ENCODE results near the gene TCF7L1.

TCF7L1 gene

DNA sequence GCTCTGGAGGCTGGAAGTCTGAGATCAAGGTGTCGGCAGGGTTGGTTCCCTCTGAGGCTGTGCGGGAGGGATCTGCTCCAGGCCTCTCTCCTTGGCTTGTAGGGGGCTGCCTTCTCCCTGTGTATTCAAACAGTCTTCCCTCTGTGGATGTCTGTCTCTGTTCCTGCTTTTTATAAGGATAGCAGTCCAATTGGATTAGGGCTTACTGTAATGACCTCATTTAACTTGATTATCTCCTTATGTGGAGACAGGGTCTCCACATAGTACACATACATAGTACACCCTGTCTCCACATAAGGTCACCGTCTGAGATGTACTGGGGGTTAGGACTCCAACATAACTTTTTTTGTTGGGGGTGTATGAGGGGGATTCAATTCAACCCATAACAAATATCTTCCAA lies 30.5 kb downstream of the TCF7L1 start:
- DNase-seq (ENCODE audit: low read depth), result no peak

DNA sequence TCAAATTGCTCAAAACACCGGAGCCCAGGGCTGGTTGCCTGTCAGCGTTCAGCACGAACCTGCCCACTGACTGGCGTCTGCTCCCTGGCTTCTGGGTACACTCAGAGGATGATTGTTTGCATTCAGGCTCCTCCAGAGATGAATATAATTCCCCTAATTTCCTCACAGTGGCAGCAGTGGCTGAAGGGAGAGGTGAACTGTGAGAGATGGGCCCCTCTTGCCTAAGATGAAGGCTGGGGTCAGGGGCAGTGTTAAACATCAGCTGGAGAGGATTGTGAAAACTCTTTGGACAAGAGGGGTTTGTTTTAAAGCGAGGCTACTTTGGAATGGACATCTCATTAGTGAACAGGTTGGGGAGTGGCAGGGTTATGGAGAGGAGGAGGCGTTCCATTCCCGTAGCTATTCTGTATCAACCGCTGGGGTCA lies 31.0 kb downstream of the TCF7L1 start:
- no peak for DNase-seq (ENCODE audit: low read depth)

DNA sequence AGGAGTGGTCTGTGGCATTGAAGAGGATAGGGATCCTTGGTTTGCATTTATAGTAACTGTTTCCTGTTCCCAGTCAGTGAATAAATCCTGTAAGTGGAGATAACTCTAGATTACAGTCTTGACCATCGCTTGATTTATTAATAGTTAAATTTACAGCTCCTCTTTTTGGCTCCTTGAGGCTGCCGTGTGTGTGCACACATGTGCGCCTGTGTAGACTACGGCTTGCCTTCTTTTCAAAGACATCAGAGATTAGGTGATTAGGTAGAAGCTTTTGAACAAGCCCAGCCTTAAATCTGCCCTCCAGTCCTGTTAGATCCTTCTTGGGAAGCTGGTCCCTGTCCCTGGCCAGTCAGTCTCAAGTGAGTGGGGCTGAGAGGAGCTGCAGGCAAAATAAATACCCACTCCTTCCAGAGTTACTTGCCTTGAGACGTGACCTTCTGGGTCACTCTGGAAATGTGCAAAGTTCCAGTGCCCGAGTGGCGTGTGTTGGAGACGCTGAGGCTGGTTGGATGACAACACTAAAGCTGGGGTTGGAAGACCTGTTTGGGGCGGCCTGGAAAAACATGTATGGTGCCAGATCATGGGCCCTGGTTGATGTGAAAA lies 32.0 kb downstream of the TCF7L1 start:
- no peak for DNase-seq (ENCODE audit: low read depth)

DNA sequence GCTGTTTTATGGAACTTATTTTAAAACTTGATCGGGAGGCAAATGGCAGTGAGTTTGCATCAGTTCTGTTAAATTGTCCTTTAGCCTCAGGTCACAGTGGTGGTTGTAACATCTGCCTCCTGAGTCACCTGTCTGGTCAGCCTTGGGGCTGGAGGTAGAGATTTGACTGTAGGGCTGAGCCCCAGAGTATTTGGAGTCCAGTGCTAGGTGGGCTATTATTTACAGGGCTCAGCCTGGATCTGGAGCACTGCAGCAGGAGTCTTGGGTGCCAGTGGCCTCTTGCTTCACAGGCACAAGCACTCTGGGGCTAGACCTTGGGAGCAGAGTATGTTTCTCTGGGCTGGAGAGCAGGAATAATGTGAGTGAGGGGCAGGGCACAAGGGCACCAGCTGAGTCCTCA lies 32.8 kb downstream of the TCF7L1 start:
- DNase-seq (ENCODE audit: low read depth), result no peak

DNA sequence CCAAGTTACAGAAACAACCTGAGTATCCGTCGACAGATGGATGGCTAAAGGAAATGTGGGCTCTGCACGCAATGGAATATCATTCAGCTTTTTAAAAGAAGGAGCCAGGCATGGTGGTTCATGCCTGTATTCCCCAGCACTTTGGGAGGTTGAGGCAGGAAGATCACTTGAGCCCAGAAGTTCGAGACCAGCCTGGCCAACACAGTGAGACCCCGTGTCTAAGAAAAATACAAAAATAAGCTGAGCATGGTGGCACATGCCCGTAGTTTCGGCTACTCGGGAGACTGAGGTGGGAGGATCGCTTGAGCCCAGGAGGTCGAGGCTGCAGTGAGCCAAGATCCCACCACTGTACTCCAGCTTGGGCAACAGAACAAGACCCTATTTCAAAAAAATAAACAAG lies 34.3 kb downstream of the TCF7L1 start:
- DNase-seq (ENCODE audit: low read depth), result no peak

DNA sequence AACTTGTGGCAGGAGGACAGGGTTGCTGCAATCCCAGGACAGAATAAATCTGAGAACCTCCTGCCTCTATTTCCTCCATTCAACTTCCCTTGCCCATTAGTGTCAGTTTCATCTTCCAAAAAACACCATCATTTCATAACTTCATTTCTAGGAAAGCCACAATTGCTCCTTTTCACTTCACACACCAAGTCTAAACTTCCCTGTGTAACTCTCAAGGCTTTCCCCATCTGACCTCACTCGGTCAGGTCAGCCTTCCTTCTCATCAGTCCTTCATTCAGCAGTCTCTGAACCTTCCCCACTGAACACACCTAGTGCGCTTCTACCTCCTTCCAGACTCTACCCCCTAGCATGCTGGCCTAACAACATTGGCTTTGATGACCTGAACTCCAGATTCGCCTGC lies 35.8 kb downstream of the TCF7L1 start:
- DNase-seq (ENCODE audit: low read depth), result no peak

DNA sequence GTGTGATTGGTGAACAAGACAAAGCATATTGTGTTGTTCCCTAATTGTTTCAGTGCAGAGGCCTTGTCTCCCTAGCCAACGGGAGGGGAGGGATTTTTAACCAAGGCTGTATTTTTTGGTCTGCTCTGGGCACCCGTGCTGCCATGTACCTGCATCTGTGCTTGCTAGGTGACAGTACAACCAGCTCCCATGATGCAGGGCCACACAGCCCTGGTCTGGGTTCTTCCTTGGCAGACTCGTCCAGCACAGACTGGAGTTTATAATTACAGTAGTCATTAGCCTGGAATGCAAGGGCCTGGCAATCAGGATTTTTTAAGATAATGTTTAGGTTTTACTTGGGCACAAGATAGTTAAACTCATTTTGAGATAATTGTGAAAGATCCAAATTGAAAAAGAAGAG lies 36.4 kb downstream of the TCF7L1 start:
- DNase-seq (ENCODE audit: low read depth), result no peak

DNA sequence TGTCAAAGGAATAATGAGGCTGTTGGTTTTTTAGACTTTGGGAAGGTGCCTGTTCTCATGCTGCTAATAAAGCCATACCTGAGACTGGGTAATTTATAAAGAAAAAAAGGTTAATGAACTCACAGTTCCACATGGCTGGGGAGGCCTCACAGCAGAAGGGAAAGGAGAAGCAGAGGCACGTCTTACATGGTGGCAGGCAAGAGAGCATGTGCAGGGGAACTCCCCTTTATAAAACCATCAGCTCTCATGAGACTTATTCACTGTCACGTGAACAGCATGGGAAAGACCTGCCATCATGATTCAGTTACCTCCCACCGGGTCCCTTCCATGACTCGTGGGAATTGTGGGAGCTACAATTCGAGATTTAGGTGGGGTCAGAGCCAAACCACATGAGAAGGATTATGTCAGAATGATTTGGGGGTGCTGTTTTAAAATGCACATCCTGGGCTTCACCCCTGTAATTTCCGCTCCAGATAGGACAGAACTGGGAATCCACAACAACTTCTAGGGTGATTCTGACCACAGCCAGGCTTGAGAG lies 37.8 kb downstream of the TCF7L1 start:
- no peak for DNase-seq (ENCODE audit: low read depth)

DNA sequence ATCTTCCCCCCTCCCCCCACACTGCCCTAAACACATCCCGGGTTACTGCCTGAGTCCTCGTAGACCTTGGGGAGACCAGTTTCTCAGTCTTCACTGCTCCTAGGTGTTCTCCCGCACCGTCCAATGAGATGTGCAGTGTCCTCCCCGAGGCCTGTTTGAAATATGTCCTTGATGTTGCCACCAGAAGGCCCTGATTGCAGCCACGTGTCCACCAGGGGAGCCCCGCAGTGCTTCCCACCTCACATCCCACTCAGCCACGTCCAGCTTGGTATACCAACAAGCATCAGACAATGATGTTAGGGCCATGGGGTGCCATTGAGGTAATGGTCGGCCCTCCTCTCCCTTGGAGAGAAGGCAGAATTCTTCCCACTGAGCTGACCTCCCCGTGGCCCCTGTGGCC lies 38.7 kb downstream of the TCF7L1 start:
- DNase-seq (ENCODE audit: low read depth), result no peak

DNA sequence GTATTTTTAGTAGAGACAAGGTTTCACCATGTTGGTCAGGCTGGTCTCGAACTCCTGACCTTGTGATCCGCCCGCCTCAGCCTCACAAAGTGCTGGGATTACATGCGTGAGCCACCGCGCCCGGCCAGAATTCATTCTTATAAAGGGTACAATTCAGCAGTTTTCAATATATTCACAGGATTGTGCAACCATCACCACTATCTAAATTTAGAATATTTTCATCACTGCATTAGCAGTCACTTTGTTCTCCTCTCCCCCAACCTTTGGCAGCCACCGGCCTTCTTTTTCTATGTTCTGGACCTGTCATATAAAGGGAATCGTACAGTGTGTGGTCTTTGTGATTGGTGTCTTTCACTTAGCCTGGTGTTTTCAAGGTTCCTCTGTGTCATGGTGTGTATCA lies 40.7 kb downstream of the TCF7L1 start:
- no peak for DNase-seq (ENCODE audit: low read depth)

DNA sequence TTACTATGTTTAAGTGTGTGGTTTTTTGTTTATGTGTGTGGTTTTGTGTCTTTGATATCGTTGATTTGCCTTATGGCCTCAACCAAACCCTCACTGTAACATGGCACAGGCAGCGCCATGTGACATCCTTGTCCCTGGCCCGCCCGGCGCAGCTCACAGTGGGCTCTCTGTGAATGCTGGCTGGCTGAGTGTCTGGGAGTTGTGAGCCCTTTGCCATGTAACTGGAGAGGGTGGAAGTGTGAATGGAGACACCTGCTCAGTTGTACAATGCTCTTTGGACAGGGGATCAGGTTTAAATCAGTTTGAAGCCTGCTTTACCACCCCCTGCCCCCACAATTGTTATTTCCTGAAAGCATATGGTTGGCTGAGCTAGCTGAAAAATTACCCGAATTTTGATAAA lies 41.8 kb downstream of the TCF7L1 start:
- no peak for DNase-seq (ENCODE audit: low read depth)

DNA sequence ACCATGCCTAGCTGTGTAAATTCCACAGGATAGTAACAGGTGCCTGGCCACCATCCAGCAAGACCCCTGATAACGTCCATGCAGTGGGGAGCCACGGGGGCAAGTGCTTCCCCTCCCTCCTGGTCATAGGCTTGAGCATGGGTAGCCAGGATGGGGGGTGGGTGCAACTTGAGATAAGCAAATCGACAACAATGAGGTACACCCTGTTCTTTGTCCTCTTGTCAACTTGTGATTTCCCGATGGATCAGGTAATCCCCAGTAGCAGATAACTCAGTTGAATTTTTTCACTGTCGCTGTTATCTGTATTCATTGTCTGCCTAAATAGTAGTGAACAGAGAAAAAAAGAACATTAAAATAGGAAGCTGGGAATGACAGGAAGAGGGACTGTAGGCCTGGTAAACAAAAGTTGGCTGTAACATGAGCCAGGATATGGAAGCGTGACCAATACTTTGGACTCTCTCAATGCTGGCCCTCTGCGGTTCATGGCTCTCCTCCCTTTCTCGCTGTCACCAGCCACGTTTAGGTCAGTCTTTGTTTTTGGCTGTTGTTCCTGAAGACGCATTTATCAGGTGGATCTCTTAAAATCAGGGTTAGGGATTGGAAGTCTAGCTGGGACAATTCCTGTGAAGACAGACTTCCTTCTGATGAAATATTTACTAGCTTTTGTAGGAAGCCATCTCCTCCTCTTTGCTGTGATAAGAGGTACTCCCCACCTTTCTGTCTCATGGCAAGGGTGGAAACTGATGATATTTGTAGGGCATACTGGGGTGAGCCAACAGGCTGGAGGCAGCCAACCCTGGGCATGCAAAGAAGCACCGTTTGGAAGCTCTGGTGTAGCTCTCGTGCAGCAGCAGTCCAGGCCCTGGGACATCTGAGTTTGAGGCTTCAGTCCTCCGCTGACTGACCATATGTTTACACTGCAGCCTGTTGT lies 42.4 kb downstream of the TCF7L1 start:
- DNase-seq (ENCODE audit: low read depth), result no peak

DNA sequence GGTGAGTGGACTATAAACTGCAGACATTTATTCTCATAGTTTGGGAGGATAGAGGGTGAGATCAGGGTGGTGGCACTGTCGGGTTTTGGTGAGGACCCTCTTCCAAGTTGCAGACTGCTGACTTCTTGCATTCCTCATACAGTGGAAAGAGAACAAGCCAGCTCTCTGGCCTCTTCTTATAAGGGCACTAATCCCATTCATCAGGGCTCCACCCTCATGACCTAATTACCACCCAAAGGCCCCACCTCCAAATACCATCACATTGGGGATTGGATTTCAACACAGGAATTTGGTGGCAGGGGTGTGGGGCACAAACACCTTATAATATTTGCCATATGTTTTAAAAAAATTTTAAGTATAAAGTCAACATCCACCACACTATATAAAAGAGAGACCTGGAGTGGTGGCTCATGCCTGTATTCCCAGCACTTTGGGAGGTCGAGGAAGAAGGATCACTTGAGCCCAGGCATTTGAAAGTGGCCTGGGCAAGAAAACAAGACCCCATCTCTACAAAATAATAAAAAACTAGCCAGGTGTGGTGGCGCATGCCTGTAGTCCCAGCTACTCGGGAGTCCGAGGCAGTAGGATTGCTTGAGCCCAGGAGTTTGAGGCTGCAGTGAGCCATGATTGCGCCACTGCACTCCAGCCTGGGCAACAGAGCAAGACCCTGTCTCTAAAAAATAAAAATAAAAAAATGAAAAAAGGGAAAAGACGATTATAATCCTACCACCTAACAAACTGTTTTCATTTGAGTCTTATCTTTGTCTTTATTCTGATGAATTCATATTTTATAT lies 44.0 kb downstream of the TCF7L1 start:
- DNase-seq (ENCODE audit: low read depth), result no peak

DNA sequence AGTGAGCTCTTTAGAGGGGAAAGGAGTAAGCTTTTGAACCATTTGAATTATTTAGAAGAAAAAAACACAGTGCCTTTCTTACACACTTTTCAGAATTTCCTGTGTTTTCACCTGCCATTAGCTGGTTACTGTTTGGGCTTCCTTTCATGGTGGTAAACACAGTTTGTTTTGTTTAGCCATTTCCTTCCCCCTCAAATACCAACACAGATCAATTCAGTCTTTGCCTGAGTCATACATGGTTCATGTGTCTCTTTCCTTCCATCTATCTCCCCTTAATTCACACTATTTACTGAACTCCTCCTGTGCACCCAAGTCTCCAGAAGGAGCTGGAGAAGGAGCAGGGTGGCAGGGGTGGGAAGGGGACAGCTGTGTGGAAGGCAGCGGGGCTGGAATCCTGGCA lies 45.0 kb downstream of the TCF7L1 start:
- DNase-seq (ENCODE audit: low read depth), result no peak

DNA sequence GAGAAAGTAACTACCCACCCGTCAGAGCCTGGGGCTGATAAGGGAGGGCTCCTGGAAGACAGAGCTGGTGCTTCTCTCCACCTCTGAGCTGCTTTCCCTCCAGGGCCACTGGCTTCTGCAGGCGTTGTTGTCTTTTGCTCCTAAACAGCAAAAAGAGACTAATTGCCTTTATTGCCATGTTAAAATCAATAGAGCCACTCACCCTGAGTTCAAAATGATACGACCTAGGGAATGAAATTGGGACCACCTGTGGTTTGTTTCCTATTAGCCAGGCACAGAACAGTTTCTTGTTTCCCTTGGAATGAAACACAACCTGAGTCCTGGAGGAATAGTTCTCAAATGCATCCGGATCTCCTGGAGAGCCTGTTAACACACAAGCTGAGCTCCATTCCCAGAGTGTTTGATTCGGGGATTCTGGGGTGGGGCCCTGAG lies 45.8 kb downstream of the TCF7L1 start:
- DNase-seq (ENCODE audit: low read depth), result no peak

DNA sequence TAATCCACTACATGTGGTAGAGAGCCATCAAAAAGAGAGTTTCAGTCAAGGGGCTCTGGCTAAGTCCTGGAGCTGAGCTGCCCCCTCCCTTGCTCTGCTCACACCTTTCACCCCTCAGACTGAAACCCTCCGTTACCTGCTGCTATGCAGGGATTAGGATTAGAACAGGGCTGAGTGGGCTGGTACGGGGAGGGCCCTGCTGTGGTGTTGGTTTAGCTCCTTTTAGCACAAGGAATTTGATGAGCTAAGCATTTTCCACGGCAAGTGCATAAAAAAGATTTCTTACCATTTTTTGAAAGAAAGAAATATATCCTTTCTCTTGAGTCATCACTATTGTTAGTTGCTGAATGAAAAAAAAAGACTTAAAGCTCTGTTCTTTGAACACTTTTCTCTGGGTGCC lies 46.3 kb downstream of the TCF7L1 start:
- DNase-seq (ENCODE audit: low read depth), result no peak

DNA sequence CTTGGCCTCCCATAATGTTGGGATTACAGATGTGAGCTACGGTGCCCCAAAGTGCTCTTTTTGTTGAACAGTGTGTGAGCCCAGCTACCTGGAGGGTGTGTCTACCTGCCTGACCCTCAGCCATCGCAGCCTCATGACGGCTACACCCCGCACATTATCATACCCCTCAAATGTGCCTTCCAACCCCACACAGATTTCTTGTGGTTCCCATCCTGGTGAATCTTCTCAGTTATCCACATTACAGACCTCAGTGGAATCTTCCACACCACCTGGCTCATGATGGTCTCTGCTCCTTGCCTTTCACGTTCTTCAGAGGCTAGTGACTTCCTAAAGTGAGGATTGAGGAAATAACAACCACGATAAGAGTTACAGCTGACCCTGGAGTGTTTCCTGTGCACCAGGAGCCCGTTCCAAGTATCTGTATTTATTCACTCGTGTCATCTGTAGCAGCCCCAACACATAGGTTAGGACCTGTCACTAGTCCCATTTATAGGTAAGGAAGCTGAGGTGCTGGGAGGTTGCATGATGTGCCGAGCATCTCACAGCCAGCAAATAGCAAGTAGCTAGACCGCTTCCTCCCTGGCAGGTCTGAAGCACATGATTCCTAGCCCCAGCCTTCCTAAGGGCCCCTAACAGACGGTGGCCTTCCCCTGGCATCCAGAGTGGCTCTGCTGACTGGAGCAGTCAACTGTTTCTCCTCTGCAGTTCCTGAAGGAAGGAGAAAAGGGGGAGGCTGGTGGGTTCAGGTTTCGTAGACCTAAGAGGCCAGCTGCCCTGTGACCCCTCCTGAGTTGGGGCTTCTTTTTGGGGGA lies 47.3 kb downstream of the TCF7L1 start:
- no peak for DNase-seq (ENCODE audit: low read depth)

DNA sequence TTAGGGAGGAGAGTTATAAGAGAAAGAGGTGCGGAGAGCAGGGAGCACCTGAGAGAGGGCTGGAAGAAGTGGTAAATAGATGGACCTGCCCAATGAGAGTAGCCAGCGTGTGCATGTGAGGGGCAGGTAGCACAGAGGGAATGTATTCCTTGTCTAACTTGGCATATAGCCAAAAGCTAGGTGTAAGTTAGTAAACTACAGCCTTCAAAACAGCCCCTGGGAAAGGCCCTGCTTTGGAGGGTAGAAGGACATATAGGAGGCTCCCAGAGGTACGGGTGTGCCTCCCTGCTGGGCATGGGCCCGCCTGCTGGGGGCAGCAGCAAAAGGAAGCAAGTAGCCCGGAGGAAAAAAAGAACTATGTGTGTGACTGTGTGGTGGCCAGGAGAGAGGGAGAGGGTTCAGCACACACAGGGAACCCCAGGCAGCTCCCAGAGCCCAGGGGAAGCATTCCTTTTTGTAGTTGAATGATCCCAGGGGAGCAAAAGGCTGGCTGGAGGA lies 48.0 kb downstream of the TCF7L1 start:
- DNase-seq (ENCODE audit: low read depth), result no peak

DNA sequence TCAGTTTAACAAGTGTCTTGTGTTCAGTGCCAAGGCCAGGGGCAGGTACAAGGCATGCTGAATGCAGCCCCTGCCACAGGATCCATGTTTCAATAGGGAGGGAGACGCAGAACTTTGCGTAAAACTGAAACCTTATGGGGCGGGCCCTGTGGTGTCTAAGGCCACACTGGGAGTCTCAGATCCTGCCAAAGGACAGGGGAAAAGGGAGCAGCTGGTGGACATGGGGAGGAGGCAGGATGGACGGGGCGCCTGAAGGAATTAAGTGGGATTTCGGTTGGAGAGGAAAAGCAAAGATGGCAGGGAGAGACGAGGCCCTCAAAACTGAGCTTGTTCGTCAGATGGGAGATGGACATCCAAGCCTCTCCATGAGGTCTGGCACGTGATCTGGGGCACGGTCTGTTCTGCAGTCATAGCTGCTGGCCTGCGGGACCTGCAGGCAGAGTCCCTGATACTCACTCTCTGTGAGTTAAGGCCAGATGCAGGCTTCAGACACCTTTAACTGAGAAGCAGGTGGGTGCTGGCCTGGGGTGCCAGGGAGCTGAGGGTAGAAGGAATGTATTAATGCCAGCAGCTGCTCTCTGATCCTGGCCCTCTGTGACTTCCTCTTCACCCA lies 48.8 kb downstream of the TCF7L1 start:
- no peak for DNase-seq (ENCODE audit: low read depth)

DNA sequence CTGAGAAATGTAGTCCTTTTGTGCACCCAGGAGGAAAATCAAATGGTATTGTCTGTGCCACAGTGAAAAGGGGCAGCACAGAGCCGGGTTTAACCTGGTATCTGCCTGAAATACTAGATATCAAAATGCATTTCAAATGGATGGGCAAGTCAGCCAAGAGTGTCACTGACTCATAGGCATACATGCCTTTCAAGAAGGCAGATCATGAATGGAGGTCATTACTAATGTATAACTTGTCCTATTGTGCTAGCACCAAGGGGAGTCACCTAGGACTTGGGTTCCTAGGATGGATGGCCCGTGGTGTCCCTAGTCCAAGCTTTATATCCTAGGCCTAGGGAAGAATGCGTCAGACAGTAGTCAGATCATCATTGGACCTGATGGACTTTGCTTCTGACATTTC lies 49.9 kb downstream of the TCF7L1 start:
- DNase-seq (ENCODE audit: low read depth), result no peak

DNA sequence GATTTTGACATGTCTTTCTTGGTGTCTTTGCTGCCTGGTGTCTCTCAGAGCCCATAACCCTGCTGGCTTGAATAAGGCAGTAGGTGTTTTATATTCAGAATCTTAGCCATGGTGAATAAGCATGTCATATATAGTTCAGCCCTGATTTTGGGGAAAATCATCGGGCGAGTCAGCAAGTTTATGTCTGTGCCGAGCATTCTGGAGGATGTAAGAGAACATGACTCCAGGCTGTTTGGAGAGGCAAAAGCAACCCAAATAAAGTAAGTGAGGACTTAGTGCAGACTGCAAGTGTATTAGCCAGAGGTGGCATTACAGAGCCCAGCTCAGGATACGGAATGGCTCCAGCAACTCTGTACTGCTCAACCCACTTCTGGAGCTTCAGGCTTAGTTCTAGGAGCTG lies 50.3 kb downstream of the TCF7L1 start:
- no peak for DNase-seq (ENCODE audit: low read depth)
